ENCODE results near the gene KIAA1549.

Gene KIAA1549

GRCh38 chr7:138845711-138846110 is 135.5 kb downstream of the KIAA1549 start:
- no peak overlapping the region for H2BK12ac ChIP-seq (ENCODE audit: low read length in 2 of 2)
- H3K27ac ChIP-seq (ENCODE audit: low read length, poor library complexity, severe bottlenecking): no peak overlapping the region
- H3K4me1 ChIP-seq (ENCODE audit: control insufficient read depth, insufficient read depth, low read depth, low read length): peaks cover 5% of the 10 kb centered on the region
- no peak overlapping the region for H2AFZ ChIP-seq (ENCODE audit: low read depth, low read length)
- H3K14ac ChIP-seq (ENCODE audit: low read length in 2 of 2): no peak overlapping the region
- no peak overlapping the region for H4K91ac ChIP-seq (ENCODE audit: low read length)
- H2BK120ac ChIP-seq (ENCODE audit: low read depth, low read length): no peak overlapping the region
- H2BK5ac ChIP-seq (ENCODE audit: low read depth, low read length, poor library complexity, severe bottlenecking): no peak overlapping the region
- no peak overlapping the region for H3K4me3 ChIP-seq (ENCODE audit: insufficient read depth in 1 of 2, low read depth in 1 of 2, low read length in 2 of 2)
- no peak overlapping the region for H3K18ac ChIP-seq (ENCODE audit: low read depth in 1 of 2, low read length in 2 of 2)
- no peak overlapping the region for H2AK5ac ChIP-seq (ENCODE audit: low read length, severe bottlenecking)
- no peak overlapping the region for H2BK15ac ChIP-seq (ENCODE audit: low read depth, poor library complexity, severe bottlenecking)
- 46% methylated on average over 2 of the region's 2 CpGs for WGBS
- H3K4me2 ChIP-seq (ENCODE audit: low read length, poor library complexity, severe bottlenecking): no peak overlapping the region
- H3K9ac ChIP-seq (ENCODE audit: low read length): no peak overlapping the region
- H3K27me3 ChIP-seq (ENCODE audit: control insufficient read depth in 1 of 2, insufficient read depth in 1 of 2, low read length in 2 of 2): no peaks in the 10 kb centered on the region
- no peak for DNase-seq
- no peaks in the 10 kb centered on the region for H3K9me3 ChIP-seq (ENCODE audit: control insufficient read depth, low read length)
- H3K79me1 ChIP-seq (replicated peaks; ENCODE audit: low read length, poor library complexity, severe bottlenecking): no peaks in the 10 kb centered on the region
- H3K23ac ChIP-seq (ENCODE audit: low read length in 2 of 2): no peak overlapping the region
- H4K8ac ChIP-seq (ENCODE audit: low read length): no peak overlapping the region
- peaks cover 4 to 5% of the 10 kb centered on the region in 2 experiments for H3K36me3 ChIP-seq (ENCODE audit: control insufficient read depth in 1 of 2, insufficient read depth in 2 of 2, low read depth in 1 of 2, low read length in 2 of 2)
- H3K4ac ChIP-seq (ENCODE audit: low read depth in 1 of 2, low read length in 2 of 2): no peak overlapping the region

- no peak overlapping the region for H2BK5ac ChIP-seq (ENCODE audit: low read depth, low read length, poor library complexity, severe bottlenecking)
- no peak overlapping the region for H3K9ac ChIP-seq (ENCODE audit: low read length)
- H3K4ac ChIP-seq (ENCODE audit: low read depth in 1 of 2, low read length in 2 of 2): no peak overlapping the region
- no peaks in the 10 kb centered on the region for H3K27me3 ChIP-seq (ENCODE audit: control insufficient read depth in 1 of 2, insufficient read depth in 1 of 2, low read length in 2 of 2)
- H3K23ac ChIP-seq (ENCODE audit: low read length in 2 of 2): no peak overlapping the region
- peaks cover 5% of the 10 kb centered on the region for H3K4me1 ChIP-seq (ENCODE audit: control insufficient read depth, insufficient read depth, low read depth, low read length)
- H3K4me3 ChIP-seq (ENCODE audit: insufficient read depth in 1 of 2, low read depth in 1 of 2, low read length in 2 of 2): no peak overlapping the region
- no peak overlapping the region for H2AFZ ChIP-seq (ENCODE audit: low read depth, low read length)
- no peak overlapping the region for H3K14ac ChIP-seq (ENCODE audit: low read length in 2 of 2)
- H3K36me3 ChIP-seq (ENCODE audit: control insufficient read depth in 1 of 2, insufficient read depth in 2 of 2, low read depth in 1 of 2, low read length in 2 of 2): peaks cover 0 to 4% of the 10 kb centered on the region in 2 experiments
- no peak overlapping the region for H2BK12ac ChIP-seq (ENCODE audit: low read length in 2 of 2)
- H4K8ac ChIP-seq (ENCODE audit: low read length): no peak overlapping the region
- no peak overlapping the region for H2BK15ac ChIP-seq (ENCODE audit: low read depth, poor library complexity, severe bottlenecking)
- H3K79me1 ChIP-seq (replicated peaks; ENCODE audit: low read length, poor library complexity, severe bottlenecking): no peaks in the 10 kb centered on the region
- H4K91ac ChIP-seq (ENCODE audit: low read length): no peak overlapping the region
- H3K9me3 ChIP-seq (ENCODE audit: control insufficient read depth, low read length): no peaks in the 10 kb centered on the region
- DNase-seq: no peak
- no peak overlapping the region for H2BK120ac ChIP-seq (ENCODE audit: low read depth, low read length)
- H3K27ac ChIP-seq (ENCODE audit: low read length, poor library complexity, severe bottlenecking): no peak overlapping the region
- no peak overlapping the region for H3K18ac ChIP-seq (ENCODE audit: low read depth in 1 of 2, low read length in 2 of 2)
- peak overlapping the region; percentile 85 for H2AK5ac ChIP-seq (ENCODE audit: low read length, severe bottlenecking)
- 95% methylated on average over 18 of the region's 20 CpGs for WGBS
- no peak overlapping the region for H3K4me2 ChIP-seq (ENCODE audit: low read length, poor library complexity, severe bottlenecking)
Measured at GRCh38 chr7:138843632-138844580, 137.3 kb downstream of the KIAA1549 start.

GRCh38 chr7:138842111-138842510 is 139.1 kb downstream of the KIAA1549 start:
- Histone ChIP-seq H3K18ac (ENCODE audit: low read depth in 1 of 2, low read length in 2 of 2) (no peak overlapping the region), H2BK15ac (ENCODE audit: low read depth, poor library complexity, severe bottlenecking) (no peak overlapping the region), H2BK12ac (ENCODE audit: low read length in 2 of 2) (peak overlapping the region in 1 of 2 experiments; percentile 13), H2AK5ac (ENCODE audit: low read length, severe bottlenecking) (no peak overlapping the region), H3K9ac (ENCODE audit: low read length) (no peak overlapping the region), H3K79me1 (replicated peaks; ENCODE audit: low read length, poor library complexity, severe bottlenecking) (no peaks in the 10 kb centered on the region), H3K4me1 (ENCODE audit: control insufficient read depth, insufficient read depth, low read depth, low read length) (peaks cover 5% of the 10 kb centered on the region), H3K4me2 (ENCODE audit: low read length, poor library complexity, severe bottlenecking) (peak overlapping the region; percentile 23), H4K91ac (ENCODE audit: low read length) (no peak overlapping the region), H4K8ac (ENCODE audit: low read length) (peak overlapping the region; percentile 78), H2BK120ac (ENCODE audit: low read depth, low read length) (no peak overlapping the region), H3K9me3 (ENCODE audit: control insufficient read depth, low read length) (no peaks in the 10 kb centered on the region), H2AFZ (ENCODE audit: low read depth, low read length) (peak overlapping the region; percentile 66), H3K36me3 (ENCODE audit: control insufficient read depth in 1 of 2, insufficient read depth in 2 of 2, low read depth in 1 of 2, low read length in 2 of 2) (peaks cover 0 to 11% of the 10 kb centered on the region in 2 experiments), H3K14ac (ENCODE audit: low read length in 2 of 2) (no peak overlapping the region), H3K23ac (ENCODE audit: low read length in 2 of 2) (no peak overlapping the region), H3K27ac (ENCODE audit: low read length, poor library complexity, severe bottlenecking) (peak overlapping the region; percentile 90), H3K4me3 (ENCODE audit: insufficient read depth in 1 of 2, low read depth in 1 of 2, low read length in 2 of 2) (no peak overlapping the region), H2BK5ac (ENCODE audit: low read depth, low read length, poor library complexity, severe bottlenecking) (no peak overlapping the region), H3K4ac (ENCODE audit: low read depth in 1 of 2, low read length in 2 of 2) (no peak overlapping the region), H3K27me3 (ENCODE audit: control insufficient read depth in 1 of 2, insufficient read depth in 1 of 2, low read length in 2 of 2) (no peaks in the 10 kb centered on the region)
- WGBS: 61% methylated on average over 12 of the region's 12 CpGs
- DNase-seq: peak; percentile 77

- Histone ChIP-seq H2BK12ac (ENCODE audit: low read length in 2 of 2) (no peak overlapping the region), H2BK5ac (ENCODE audit: low read depth, low read length, poor library complexity, severe bottlenecking) (no peak overlapping the region), H2BK15ac (ENCODE audit: low read depth, poor library complexity, severe bottlenecking) (no peak overlapping the region), H3K4me3 (ENCODE audit: insufficient read depth in 1 of 2, low read depth in 1 of 2, low read length in 2 of 2) (no peak overlapping the region), H3K23ac (ENCODE audit: low read length in 2 of 2) (no peak overlapping the region), H3K18ac (ENCODE audit: low read depth in 1 of 2, low read length in 2 of 2) (no peak overlapping the region), H3K4ac (ENCODE audit: low read depth in 1 of 2, low read length in 2 of 2) (no peak overlapping the region), H3K14ac (ENCODE audit: low read length in 2 of 2) (no peak overlapping the region), H2AFZ (ENCODE audit: low read depth, low read length) (no peak overlapping the region), H3K4me2 (ENCODE audit: low read length, poor library complexity, severe bottlenecking) (no peak overlapping the region), H3K9me3 (ENCODE audit: control insufficient read depth, low read length) (no peaks in the 10 kb centered on the region), H2AK5ac (ENCODE audit: low read length, severe bottlenecking) (no peak overlapping the region), H3K27ac (ENCODE audit: low read length, poor library complexity, severe bottlenecking) (no peak overlapping the region), H4K91ac (ENCODE audit: low read length) (no peak overlapping the region), H3K27me3 (ENCODE audit: control insufficient read depth in 1 of 2, insufficient read depth in 1 of 2, low read length in 2 of 2) (no peaks in the 10 kb centered on the region), H3K79me1 (replicated peaks; ENCODE audit: low read length, poor library complexity, severe bottlenecking) (no peaks in the 10 kb centered on the region), H3K4me1 (ENCODE audit: control insufficient read depth, insufficient read depth, low read depth, low read length) (peaks cover 5% of the 10 kb centered on the region), H4K8ac (ENCODE audit: low read length) (no peak overlapping the region), H3K36me3 (ENCODE audit: control insufficient read depth in 1 of 2, insufficient read depth in 2 of 2, low read depth in 1 of 2, low read length in 2 of 2) (peaks cover 0 to 11% of the 10 kb centered on the region in 2 experiments), H2BK120ac (ENCODE audit: low read depth, low read length) (no peak overlapping the region), H3K9ac (ENCODE audit: low read length) (no peak overlapping the region)
- 90% methylated on average over 7 of the region's 9 CpGs for WGBS
- no peak for DNase-seq
Measured at GRCh38 chr7:138838166-138838565, 143.0 kb downstream of the KIAA1549 start.

Data from mesenchymal stem cell (in vitro differentiated cells and primary cell).